A673 (cell line): ENCODE data around the gene ZFP3. TPM values are rescaled to one million over a fixed set of nuclear protein-coding genes. Genes with fewer than 3 reads are reported as not detected.

Experiments
- BruUV-seq: library from RNA; stranded (reverse); fragments of 400-500 nt; replicated peaks from 2 replicates; lab custom pipeline; 2021; lab: Mats Ljungman, UMichigan
- CTCF ChIA-PET: fragments of 300-600 bp; sonication (Branson Sonifier 250); formaldehyde crosslinking; loops from one replicate; lab custom pipeline; 2022; ENCODE audit warnings: antibody characterized with exemption; lab: Charles Lee
- POLR2A ChIA-PET: fragments of 300-600 bp; sonication (Branson Sonifier 250); formaldehyde crosslinking; loops from one replicate; lab custom pipeline; 2022; ENCODE audit warnings: antibody characterized with exemption; ENCODE audit not compliant: low non-redundant PET; lab: Charles Lee
- DNase-seq: peaks from one replicate; pipeline ENCODE4 v3.0.0-alpha.2; 2015; ENCODE audit warnings: low spot score
- H3K27ac ChIP-seq: fragments of 200-600 bp; sonication (generic); 2 replicates; pipeline ENCODE4 v1.5.1; 2016; ENCODE audit warnings: mixed run types, low read depth, mild to moderate bottlenecking, mixed read lengths, antibody characterized with exemption, low read length; ENCODE audit not compliant: poor library complexity, severe bottlenecking
- H3K27me3 ChIP-seq: fragments of 200-600 bp; sonication (generic); replicated peaks from 2 replicates; pipeline ENCODE4 v1.6.1; 2017; ENCODE audit warnings: mixed run types, low read depth, mild to moderate bottlenecking, mixed read lengths, antibody characterized with exemption, low read length; ENCODE audit not compliant: insufficient read depth, poor library complexity
- H3K36me3 ChIP-seq: fragments of 200-600 bp; sonication (generic); 2 replicates; pipeline ENCODE4 v1.6.1; 2016; ENCODE audit warnings: mixed run types, mild to moderate bottlenecking, mixed read lengths, antibody characterized with exemption, low read length; ENCODE audit not compliant: insufficient read depth, poor library complexity, severe bottlenecking
- H3K4me1 ChIP-seq: fragments of 200-600 bp; sonication (generic); 2 replicates; pipeline ENCODE4 v1.6.1; 2017; ENCODE audit warnings: mixed run types, mild to moderate bottlenecking, mixed read lengths, antibody characterized with exemption, low read length; ENCODE audit not compliant: insufficient read depth, poor library complexity, severe bottlenecking
- H3K4me3 ChIP-seq: fragments of 200-600 bp; sonication (generic); 2 replicates; pipeline ENCODE4 v1.5.1; 2016; ENCODE audit warnings: low read depth, mixed run types, mild to moderate bottlenecking, mixed read lengths, low read length; ENCODE audit not compliant: poor library complexity, severe bottlenecking
- H3K9me3 ChIP-seq: fragments of 200-600 bp; sonication (generic); 2 replicates; pipeline ENCODE4 v1.6.1; 2016; ENCODE audit warnings: mixed run types, low read depth, mild to moderate bottlenecking, mixed read lengths, antibody characterized with exemption, low read length; ENCODE audit not compliant: poor library complexity, severe bottlenecking
- EZH2 ChIP-seq: fragments of 200-600 bp; sonication (generic); IDR thresholded peaks from 2 replicates; pipeline ENCODE4 v1.6.1; 2017; ENCODE audit warnings: borderline replicate concordance, low read depth, mild to moderate bottlenecking, mixed read lengths, antibody characterized with exemption, low read length; ENCODE audit not compliant: poor library complexity, severe bottlenecking
- intact Hi-C: fragments of 100-400 bp; cut with micrococcal nuclease; formaldehyde crosslinking; loops from one replicate; pipeline ENCODE4 v1.10.0; 2022; ENCODE audit not compliant: unreplicated experiment
- total RNA-seq: library from RNA; stranded (reverse); gene quantifications from 2 replicates; pipeline ENCODE4 v1.2.3, GENCODE V29; 2021
- TF ChIP-seq, protein P1 (sequence below): fragments of 300-800, 200-600 bp; sonication (generic); conservative IDR thresholded peaks from 2 replicates; pipeline ENCODE4 v1.5.1; 2017; ENCODE audit warnings: low read depth, mild to moderate bottlenecking, antibody characterized with exemption, low read length, moderate library complexity, mixed read lengths

ZFP3 gene
- total RNA-seq, 1 experiment from 2014 or later = 8.4 TPM

DNA sequence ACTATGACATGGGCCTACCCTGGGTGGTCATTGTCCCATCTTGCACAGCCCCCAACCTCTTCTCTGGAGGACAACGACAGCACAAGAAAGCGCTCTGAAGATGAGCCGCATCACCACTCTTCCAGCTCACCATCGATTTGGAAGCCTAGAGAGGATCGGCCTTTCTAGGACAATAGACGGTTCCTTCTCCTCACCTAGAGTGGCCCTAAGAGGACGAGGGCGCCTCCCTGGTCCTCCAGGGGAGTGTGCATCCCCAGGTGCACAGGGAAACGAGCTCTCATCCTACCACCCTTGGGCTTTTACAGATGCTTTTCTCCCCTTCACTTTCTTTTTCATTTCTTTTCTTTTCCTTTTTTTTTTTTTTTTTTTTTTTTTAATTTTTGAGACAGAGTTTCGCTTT lies 22.7 kb upstream of the ZFP3 start:
- TF ChIP-seq, protein P1, sequence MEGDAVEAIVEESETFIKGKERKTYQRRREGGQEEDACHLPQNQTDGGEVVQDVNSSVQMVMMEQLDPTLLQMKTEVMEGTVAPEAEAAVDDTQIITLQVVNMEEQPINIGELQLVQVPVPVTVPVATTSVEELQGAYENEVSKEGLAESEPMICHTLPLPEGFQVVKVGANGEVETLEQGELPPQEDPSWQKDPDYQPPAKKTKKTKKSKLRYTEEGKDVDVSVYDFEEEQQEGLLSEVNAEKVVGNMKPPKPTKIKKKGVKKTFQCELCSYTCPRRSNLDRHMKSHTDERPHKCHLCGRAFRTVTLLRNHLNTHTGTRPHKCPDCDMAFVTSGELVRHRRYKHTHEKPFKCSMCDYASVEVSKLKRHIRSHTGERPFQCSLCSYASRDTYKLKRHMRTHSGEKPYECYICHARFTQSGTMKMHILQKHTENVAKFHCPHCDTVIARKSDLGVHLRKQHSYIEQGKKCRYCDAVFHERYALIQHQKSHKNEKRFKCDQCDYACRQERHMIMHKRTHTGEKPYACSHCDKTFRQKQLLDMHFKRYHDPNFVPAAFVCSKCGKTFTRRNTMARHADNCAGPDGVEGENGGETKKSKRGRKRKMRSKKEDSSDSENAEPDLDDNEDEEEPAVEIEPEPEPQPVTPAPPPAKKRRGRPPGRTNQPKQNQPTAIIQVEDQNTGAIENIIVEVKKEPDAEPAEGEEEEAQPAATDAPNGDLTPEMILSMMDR = no peak
- no peak for TF ChIP-seq EZH2

DNA sequence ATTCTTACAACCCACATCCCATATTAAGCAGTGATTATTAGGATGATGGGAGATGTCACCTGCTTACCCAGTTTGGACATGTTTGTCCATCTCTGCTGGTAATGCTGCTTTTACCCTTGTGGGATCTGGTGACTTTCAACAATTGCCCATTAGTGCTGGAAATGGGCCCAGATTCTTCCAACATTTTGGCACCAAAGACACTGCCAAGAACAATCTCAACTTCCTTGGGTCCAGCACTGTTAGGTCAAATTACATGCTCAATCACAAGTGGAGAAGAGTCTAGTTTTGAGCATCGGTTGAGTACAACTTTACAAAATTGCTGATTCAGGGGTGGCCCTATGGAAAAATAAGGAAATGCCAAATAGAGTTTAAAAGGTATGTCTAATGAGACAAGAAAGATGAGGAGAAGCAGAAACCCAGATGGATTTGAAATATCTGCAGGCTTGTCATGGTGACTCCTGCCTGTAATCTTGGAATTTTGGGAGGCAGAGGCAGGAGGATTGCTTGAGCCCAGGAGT lies 13.0 kb upstream of the ZFP3 start:
- no peak for DNase-seq
- Histone ChIP-seq H3K9me3 (no peaks in the 10 kb centered on the region), H3K4me3 (no peak overlapping the region), H3K27me3 (no peaks in the 10 kb centered on the region), H3K36me3 (no peaks in the 10 kb centered on the region), H3K4me1 (no peaks in the 10 kb centered on the region), H3K27ac (no peak overlapping the region)
- CTCF ChIA-PET = no interaction called here
- no TSS peak for BruUV-seq
- intact Hi-C loops = no loop called here
- TF ChIP-seq, protein P1 = no peak
- TF ChIP-seq EZH2 = no peak
- POLR2A ChIA-PET = no interaction called here

More for the DNA sequence above, 22.7 kb upstream of the ZFP3 start:
- ChIA-PET CTCF (no interaction called here), POLR2A (no interaction called here)
- BruUV-seq = no TSS peak
- no peak for DNase-seq
- no peaks in the 10 kb centered on the region for H3K4me1 ChIP-seq
- H3K4me3 ChIP-seq = no peak overlapping the region
- no peaks in the 10 kb centered on the region for H3K36me3 ChIP-seq
- H3K9me3 ChIP-seq = no peaks in the 10 kb centered on the region
- no peaks in the 10 kb centered on the region for H3K27me3 ChIP-seq
- no peak overlapping the region for H3K27ac ChIP-seq
- intact Hi-C loops = no loop called here

DNA sequence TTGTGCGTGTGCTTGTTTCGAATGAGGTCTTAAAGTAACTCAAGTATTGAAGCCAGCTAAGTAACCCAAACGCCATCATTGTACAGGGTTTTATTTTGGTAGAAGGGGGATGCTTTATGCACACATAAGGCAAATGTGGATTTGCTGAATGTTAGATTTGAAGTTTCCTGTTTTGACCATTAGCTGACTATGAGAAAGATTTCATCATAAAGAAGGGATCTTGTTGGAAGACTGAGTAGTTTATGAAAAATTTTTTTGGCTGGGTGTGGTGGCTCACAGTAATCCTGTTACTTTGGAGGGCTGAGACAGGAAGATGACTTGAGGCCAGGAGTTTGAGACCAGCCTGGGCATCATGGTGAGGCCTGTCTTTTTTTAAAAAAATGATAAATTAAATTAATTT lies 10.0 kb upstream of the ZFP3 start:
- Histone ChIP-seq H3K4me3 (no peak overlapping the region), H3K36me3 (no peaks in the 10 kb centered on the region), H3K27ac (no peak overlapping the region), H3K27me3 (no peaks in the 10 kb centered on the region), H3K4me1 (no peaks in the 10 kb centered on the region), H3K9me3 (no peaks in the 10 kb centered on the region)
- ChIA-PET POLR2A (no interaction called here), CTCF (no interaction called here)
- no peak for DNase-seq
- TF ChIP-seq, protein P1 = no peak
- intact Hi-C loops = no loop called here
- no TSS peak for BruUV-seq
